Measurements from ENCODE around the gene OPCML.

Gene OPCML

DNA sequence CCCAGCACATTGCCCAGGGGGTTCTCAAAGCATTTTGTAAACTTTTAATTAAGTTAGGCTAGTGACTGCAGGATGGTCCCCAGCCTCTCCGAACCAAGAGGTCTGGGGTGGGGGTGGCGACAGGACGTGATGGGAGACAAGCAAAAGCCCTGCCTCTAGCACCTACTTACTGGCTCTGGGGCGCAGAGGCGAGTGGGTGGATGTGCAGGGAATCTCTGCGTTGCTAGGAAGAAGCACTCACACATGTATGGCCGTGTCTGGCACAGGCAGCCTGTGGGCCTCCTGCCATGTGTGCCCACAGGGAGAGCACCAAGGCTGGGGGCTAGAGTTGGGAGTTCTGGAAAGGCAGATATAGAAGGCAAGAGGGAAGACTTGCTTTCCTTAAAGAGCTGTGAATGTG, 6.3 kb downstream of the OPCML start:
- H3K36me3 Mint-ChIP-seq (ENCODE audit: low read depth) = no peaks in the 10 kb centered on the region
- H3K27ac Mint-ChIP-seq = no peak overlapping the region
- no peaks in the 10 kb centered on the region for H3K9me3 Mint-ChIP-seq

DNA sequence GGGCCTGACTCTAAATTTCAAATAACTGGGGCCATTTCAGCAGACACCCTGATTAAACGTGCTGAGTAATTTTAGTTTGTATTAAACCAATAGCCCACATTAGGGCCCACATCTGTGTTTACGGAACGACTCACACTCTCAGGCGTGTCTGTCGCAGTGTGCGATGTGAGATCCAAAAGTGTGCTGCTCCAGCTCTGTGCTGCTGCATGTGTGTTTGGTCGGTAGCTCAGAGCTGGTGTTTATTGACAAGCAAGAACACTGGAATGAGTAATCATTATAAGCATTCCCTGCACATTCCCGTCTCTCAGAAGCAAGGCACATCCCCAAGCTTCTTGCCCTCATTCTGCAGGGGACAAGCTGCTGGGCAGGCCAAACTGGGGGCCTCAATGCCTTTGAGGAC, 7.8 kb downstream of the OPCML start:
- Mint-ChIP-seq H3K27ac (no peak overlapping the region), H3K27me3 (ENCODE audit: low read depth) (peaks cover 7% of the 10 kb centered on the region), H3K9me3 (no peaks in the 10 kb centered on the region), H3K4me1 (ENCODE audit: low read depth) (no peaks in the 10 kb centered on the region), H3K4me3 (no peak overlapping the region), H3K36me3 (ENCODE audit: low read depth) (no peaks in the 10 kb centered on the region)
- no peak for DNase-seq (ENCODE audit: low spot score)

More for the DNA sequence above, 6.3 kb downstream of the OPCML start:
- Mint-ChIP-seq H3K4me1 (ENCODE audit: low read depth) (no peaks in the 10 kb centered on the region), H3K27me3 (ENCODE audit: low read depth) (peaks cover 22% of the 10 kb centered on the region), H3K4me3 (no peak overlapping the region)
- no peak for DNase-seq (ENCODE audit: low spot score)

GRCh38 chr11:133522344-133522743, 10.0 kb downstream of the OPCML start:
- Mint-ChIP-seq H3K36me3 (ENCODE audit: low read depth) (no peaks in the 10 kb centered on the region), H3K9me3 (no peaks in the 10 kb centered on the region), H3K27ac (no peak overlapping the region), H3K4me1 (ENCODE audit: low read depth) (no peaks in the 10 kb centered on the region), H3K4me3 (no peak overlapping the region), H3K27me3 (ENCODE audit: low read depth) (no peaks in the 10 kb centered on the region)
- no peak for DNase-seq (ENCODE audit: low spot score)

DNA sequence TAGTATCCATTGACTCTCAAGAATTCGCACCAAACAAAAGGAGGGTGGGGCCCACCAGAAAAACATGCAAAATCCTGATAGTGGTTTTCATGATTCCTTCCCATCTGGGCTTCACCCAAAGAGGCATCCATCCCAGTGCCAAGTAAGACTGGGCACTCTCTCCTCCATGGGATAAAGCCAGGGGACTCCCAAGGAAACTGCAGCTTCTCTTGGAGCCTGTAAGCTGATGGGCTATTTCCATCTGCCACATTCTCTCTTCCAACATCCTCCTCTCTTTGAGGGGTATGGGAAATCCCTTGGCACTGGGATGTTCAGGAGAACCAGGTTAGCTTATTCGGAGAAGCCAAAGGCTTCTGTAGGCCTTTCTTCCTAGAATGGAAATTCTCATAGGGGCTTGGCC, 10.8 kb downstream of the OPCML start:
- Mint-ChIP-seq H3K4me1 (ENCODE audit: low read depth) (no peaks in the 10 kb centered on the region), H3K36me3 (ENCODE audit: low read depth) (no peaks in the 10 kb centered on the region), H3K9me3 (no peaks in the 10 kb centered on the region), H3K27ac (no peak overlapping the region), H3K27me3 (ENCODE audit: low read depth) (no peaks in the 10 kb centered on the region), H3K4me3 (no peak overlapping the region)
- no peak for DNase-seq (ENCODE audit: low spot score)

GRCh38 chr11:133520707-133521106, 11.6 kb downstream of the OPCML start:
- no peaks in the 10 kb centered on the region for H3K36me3 Mint-ChIP-seq (ENCODE audit: low read depth)
- H3K4me3 Mint-ChIP-seq = no peak overlapping the region
- no peaks in the 10 kb centered on the region for H3K27me3 Mint-ChIP-seq (ENCODE audit: low read depth)
- no peaks in the 10 kb centered on the region for H3K9me3 Mint-ChIP-seq
- no peak for DNase-seq (ENCODE audit: low spot score)
- H3K4me1 Mint-ChIP-seq (ENCODE audit: low read depth) = no peaks in the 10 kb centered on the region
- H3K27ac Mint-ChIP-seq = no peak overlapping the region

- Mint-ChIP-seq H3K9me3 (no peaks in the 10 kb centered on the region), H3K4me1 (ENCODE audit: low read depth) (no peaks in the 10 kb centered on the region), H3K4me3 (no peak overlapping the region), H3K27ac (no peak overlapping the region), H3K27me3 (ENCODE audit: low read depth) (no peaks in the 10 kb centered on the region), H3K36me3 (ENCODE audit: low read depth) (no peaks in the 10 kb centered on the region)
- no peak for DNase-seq (ENCODE audit: low spot score)
Observed at GRCh38 chr11:133519560-133519959, 12.7 kb downstream of the OPCML start.

DNA sequence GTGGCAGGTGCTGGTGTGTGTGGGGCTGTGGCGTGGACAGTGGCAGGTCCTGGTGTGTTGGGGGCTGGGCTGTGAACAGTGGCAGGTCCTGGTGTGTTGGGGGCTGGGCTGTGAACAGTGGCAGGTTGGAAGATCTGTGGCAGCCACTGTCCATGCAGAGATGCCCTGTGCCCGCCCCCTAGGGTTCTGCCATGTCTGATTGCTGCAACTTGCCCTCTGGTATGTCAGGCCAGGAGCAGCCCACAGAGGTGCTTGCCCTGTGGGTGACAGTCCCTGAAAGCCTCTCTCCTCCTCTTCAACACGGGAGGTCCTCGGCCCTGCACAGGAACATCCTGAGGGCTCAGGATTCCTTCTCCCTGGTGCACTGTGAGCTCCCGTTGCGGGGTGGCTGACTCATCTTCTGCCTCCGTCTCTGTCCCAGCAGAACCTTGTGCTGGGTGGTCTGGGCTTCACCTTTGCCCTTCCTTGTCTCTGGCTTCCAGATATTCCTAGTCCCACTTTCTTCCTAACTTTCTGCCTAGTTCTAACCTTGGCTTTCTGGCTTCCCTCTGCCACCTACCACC, 13.5 kb downstream of the OPCML start:
- H3K36me3 Mint-ChIP-seq (ENCODE audit: low read depth) = no peaks in the 10 kb centered on the region
- DNase-seq (ENCODE audit: low spot score) = no peak
- H3K27me3 Mint-ChIP-seq (ENCODE audit: low read depth) = no peaks in the 10 kb centered on the region
- H3K9me3 Mint-ChIP-seq = no peaks in the 10 kb centered on the region
- no peaks in the 10 kb centered on the region for H3K4me1 Mint-ChIP-seq (ENCODE audit: low read depth)
- H3K4me3 Mint-ChIP-seq = no peak overlapping the region
- H3K27ac Mint-ChIP-seq = no peak overlapping the region

DNA sequence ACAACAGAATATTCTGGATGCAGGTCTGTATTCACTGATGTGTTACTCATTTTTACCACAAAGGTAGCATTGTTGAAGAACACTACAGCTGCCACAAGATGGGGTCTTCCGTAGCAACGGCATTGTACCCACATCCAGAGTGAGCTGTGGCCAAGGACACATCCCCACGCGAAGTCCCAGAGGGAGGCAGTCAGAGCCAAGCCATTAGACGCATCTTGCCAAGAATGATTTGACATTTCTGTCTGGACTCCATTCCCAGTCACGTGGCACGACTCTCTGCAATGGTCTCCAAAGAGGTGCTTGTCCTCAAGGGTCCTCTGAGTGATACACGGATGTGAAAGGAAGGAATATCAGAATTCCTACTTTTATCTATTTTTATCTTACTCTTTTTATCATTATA, 15.5 kb downstream of the OPCML start:
- H3K4me1 Mint-ChIP-seq (ENCODE audit: low read depth) = no peaks in the 10 kb centered on the region
- H3K27ac Mint-ChIP-seq = no peak overlapping the region
- DNase-seq (ENCODE audit: low spot score) = no peak
- H3K27me3 Mint-ChIP-seq (ENCODE audit: low read depth) = no peaks in the 10 kb centered on the region
- no peak overlapping the region for H3K4me3 Mint-ChIP-seq
- no peaks in the 10 kb centered on the region for H3K36me3 Mint-ChIP-seq (ENCODE audit: low read depth)
- H3K9me3 Mint-ChIP-seq = no peaks in the 10 kb centered on the region

GRCh38 chr11:133515107-133515506, 17.2 kb downstream of the OPCML start:
- Mint-ChIP-seq H3K4me3 (no peak overlapping the region), H3K27me3 (ENCODE audit: low read depth) (no peaks in the 10 kb centered on the region), H3K36me3 (ENCODE audit: low read depth) (no peaks in the 10 kb centered on the region), H3K27ac (no peak overlapping the region), H3K4me1 (ENCODE audit: low read depth) (no peaks in the 10 kb centered on the region), H3K9me3 (no peaks in the 10 kb centered on the region)
- DNase-seq (ENCODE audit: low spot score) = no peak

- Mint-ChIP-seq H3K9me3 (no peaks in the 10 kb centered on the region), H3K27me3 (ENCODE audit: low read depth) (no peaks in the 10 kb centered on the region), H3K4me3 (no peak overlapping the region), H3K27ac (no peak overlapping the region), H3K36me3 (ENCODE audit: low read depth) (no peaks in the 10 kb centered on the region), H3K4me1 (ENCODE audit: low read depth) (no peaks in the 10 kb centered on the region)
- DNase-seq (ENCODE audit: low spot score) = no peak
Observed at GRCh38 chr11:133509924-133510697, 22.2 kb downstream of the OPCML start.

DNA sequence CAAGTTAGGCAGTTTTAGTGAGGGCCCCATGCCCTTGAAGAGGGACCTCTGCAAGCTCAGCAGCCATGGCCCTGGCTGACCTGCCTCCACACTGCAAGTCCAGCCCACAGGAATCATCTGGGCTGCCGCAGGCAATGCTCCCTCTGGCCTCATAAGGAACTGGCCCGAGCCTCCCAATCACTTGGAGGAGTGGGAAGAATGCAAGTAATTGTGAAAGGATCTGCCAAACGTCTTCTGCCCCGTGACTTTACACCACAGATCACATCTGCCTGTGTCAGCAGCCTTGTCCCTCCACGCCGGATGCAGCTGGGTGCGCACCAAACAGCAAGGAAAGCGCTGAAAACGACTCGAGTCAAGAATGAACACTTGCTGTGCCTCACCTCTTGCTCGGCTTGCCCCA, 23.8 kb downstream of the OPCML start:
- Mint-ChIP-seq H3K4me1 (ENCODE audit: low read depth) (no peaks in the 10 kb centered on the region), H3K27me3 (ENCODE audit: low read depth) (no peaks in the 10 kb centered on the region), H3K27ac (no peak overlapping the region), H3K36me3 (ENCODE audit: low read depth) (no peaks in the 10 kb centered on the region), H3K9me3 (no peaks in the 10 kb centered on the region), H3K4me3 (no peak overlapping the region)
- no peak for DNase-seq (ENCODE audit: low spot score)

DNA sequence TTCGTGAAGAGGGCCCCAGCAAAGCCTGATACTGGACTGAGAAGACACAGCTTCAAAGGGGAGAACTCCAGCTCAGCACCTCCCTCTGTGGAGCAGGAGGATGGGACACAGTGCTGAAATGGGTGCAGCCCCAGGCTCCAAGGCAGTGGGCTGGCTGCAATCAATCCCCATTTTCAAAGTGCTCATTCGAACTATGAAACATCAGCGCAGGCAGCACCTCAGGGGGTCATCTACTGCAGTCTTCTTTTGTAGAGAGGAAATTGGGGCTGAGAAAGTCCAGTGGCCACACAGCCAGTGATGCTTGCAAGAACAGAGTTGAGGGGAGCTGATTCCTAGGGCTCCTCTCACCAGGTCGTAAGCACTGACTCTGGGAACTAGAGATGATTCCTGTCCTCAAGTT, 25.1 kb downstream of the OPCML start:
- Mint-ChIP-seq H3K4me3 (no peak overlapping the region), H3K27ac (no peak overlapping the region), H3K36me3 (ENCODE audit: low read depth) (no peaks in the 10 kb centered on the region), H3K9me3 (no peaks in the 10 kb centered on the region), H3K27me3 (ENCODE audit: low read depth) (no peaks in the 10 kb centered on the region), H3K4me1 (ENCODE audit: low read depth) (no peaks in the 10 kb centered on the region)
- no peak for DNase-seq (ENCODE audit: low spot score)

- no peak for DNase-seq (ENCODE audit: low spot score)
- no peaks in the 10 kb centered on the region for H3K4me1 Mint-ChIP-seq (ENCODE audit: low read depth)
- no peak overlapping the region for H3K4me3 Mint-ChIP-seq
- H3K9me3 Mint-ChIP-seq = no peaks in the 10 kb centered on the region
- H3K27ac Mint-ChIP-seq = no peak overlapping the region
- H3K27me3 Mint-ChIP-seq (ENCODE audit: low read depth) = no peaks in the 10 kb centered on the region
- no peaks in the 10 kb centered on the region for H3K36me3 Mint-ChIP-seq (ENCODE audit: low read depth)
Observed at GRCh38 chr11:133506551-133507094, 25.7 kb downstream of the OPCML start.

DNA sequence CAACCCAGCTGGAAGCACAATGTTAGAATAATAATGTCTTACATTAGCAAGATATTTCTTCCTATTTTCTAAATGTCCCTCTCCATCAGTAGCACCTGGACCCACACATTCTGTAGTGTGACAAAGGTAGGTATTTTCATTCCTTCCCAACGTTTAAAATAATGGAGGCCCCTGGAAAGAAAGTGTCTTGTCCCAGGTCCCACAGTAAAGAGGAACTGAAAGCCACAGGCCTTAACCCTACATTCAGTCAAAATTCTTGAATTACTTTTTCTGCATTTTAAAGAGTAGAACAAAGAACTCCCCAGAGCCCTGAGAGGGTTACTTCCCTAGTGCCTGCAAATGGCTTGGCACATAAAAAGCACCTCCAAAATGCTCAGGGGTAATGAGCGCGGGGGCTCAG, 26.3 kb downstream of the OPCML start:
- Mint-ChIP-seq H3K27me3 (ENCODE audit: low read depth) (no peaks in the 10 kb centered on the region), H3K4me1 (ENCODE audit: low read depth) (no peaks in the 10 kb centered on the region), H3K36me3 (ENCODE audit: low read depth) (no peaks in the 10 kb centered on the region), H3K27ac (no peak overlapping the region), H3K4me3 (no peak overlapping the region), H3K9me3 (no peaks in the 10 kb centered on the region)
- no peak for DNase-seq (ENCODE audit: low spot score)

DNA sequence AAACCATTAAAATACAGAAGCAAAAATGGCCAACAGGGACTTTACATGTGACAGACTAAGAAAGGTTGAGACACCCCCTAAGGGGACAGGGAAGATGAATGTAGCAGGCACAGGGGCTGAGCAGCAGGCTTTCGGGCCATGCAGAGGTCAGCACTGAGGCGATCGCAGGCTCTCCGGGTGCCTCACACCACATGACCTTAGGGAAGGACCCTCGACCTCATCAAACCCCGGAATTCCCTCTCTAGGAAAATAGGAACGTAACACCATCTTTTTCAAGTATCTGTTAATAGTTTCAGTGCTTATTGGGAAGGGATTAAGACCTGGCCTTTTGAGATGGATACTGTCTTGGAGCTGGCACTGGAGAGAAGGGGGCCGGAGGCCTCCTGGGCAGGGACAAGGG, 27.4 kb downstream of the OPCML start:
- Mint-ChIP-seq H3K9me3 (no peaks in the 10 kb centered on the region), H3K27me3 (ENCODE audit: low read depth) (no peaks in the 10 kb centered on the region), H3K4me3 (no peak overlapping the region), H3K36me3 (ENCODE audit: low read depth) (no peaks in the 10 kb centered on the region), H3K27ac (no peak overlapping the region), H3K4me1 (ENCODE audit: low read depth) (no peaks in the 10 kb centered on the region)
- no peak for DNase-seq (ENCODE audit: low spot score)
